BJ (cell line): Measurements from ENCODE around the gene CHID1. TPM values are rescaled to one million over a fixed set of nuclear protein-coding genes. Genes with fewer than 3 reads are reported as not detected.

Experiments
- CTCF ChIA-PET: fragments of 350-600 bp; formaldehyde crosslinking; extraction: SDS; loops from one replicate; lab custom pipeline; 2021; ENCODE audit warnings: antibody characterized with exemption, inconsistent platforms; lab: Yijun Ruan, JAX
- POLR2A ChIA-PET: fragments of 300-600 bp; sonication (Branson Sonifier 250); formaldehyde crosslinking; extraction: SDS; loops from one replicate; lab custom pipeline; 2021; ENCODE audit warnings: antibody characterized with exemption; lab: Charles Lee
- DNase-seq: peaks from one replicate; pipeline ENCODE4 v3.0.0-alpha.2; 2011; ENCODE audit warnings: low read depth
- H3K27me3 ChIP-seq: 2 replicates; pipeline ENCODE4 v1.6.0; 2011; ENCODE audit warnings: low read length; ENCODE audit not compliant: control insufficient read depth, insufficient read depth
- H3K36me3 ChIP-seq: 2 replicates; pipeline ENCODE4 v1.5.1; 2011; ENCODE audit warnings: low read length; ENCODE audit not compliant: control insufficient read depth, insufficient read depth
- H3K4me3 ChIP-seq: 2 replicates; pipeline ENCODE4 v1.5.1; 2011; ENCODE audit warnings: low read depth, mild to moderate bottlenecking, control low read depth, low read length
- polyA plus RNA-seq: library from polyadenylated mRNA; depleted of rRNA; stranded (reverse); fragments of >200 nt; gene quantifications from 2 replicates; pipeline ENCODE4 v1.2.3, GENCODE V29; 2011
- TF ChIP-seq, protein P1 (sequence below): IDR thresholded peaks from 2 replicates; pipeline ENCODE4 v1.5.1; 2011; ENCODE audit warnings: low read depth, mild to moderate bottlenecking, control low read depth, inconsistent platforms, low read length, moderate library complexity; ENCODE audit not compliant: insufficient read depth

The CHID1 gene
- polyA plus RNA-seq, 1 experiment = 178 TPM

GRCh38 chr11:831961-832528 lies 78.6 kb downstream of the CHID1 start:
- TF ChIP-seq, protein P1, sequence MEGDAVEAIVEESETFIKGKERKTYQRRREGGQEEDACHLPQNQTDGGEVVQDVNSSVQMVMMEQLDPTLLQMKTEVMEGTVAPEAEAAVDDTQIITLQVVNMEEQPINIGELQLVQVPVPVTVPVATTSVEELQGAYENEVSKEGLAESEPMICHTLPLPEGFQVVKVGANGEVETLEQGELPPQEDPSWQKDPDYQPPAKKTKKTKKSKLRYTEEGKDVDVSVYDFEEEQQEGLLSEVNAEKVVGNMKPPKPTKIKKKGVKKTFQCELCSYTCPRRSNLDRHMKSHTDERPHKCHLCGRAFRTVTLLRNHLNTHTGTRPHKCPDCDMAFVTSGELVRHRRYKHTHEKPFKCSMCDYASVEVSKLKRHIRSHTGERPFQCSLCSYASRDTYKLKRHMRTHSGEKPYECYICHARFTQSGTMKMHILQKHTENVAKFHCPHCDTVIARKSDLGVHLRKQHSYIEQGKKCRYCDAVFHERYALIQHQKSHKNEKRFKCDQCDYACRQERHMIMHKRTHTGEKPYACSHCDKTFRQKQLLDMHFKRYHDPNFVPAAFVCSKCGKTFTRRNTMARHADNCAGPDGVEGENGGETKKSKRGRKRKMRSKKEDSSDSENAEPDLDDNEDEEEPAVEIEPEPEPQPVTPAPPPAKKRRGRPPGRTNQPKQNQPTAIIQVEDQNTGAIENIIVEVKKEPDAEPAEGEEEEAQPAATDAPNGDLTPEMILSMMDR = no peak
- H3K4me3 ChIP-seq = peak overlapping the region; percentile 53
- no peak for DNase-seq
- POLR2A ChIA-PET = interaction anchor here (1.1 to 3.1 kb wide), 3 partner anchors 11 to 13 kb away, joined by 4 to 15 read pairs (median 6); partner anchors contain the start of genes PNPLA2 and TSPAN4
- peaks cover 9% of the 10 kb centered on the region for H3K36me3 ChIP-seq
- CTCF ChIA-PET = interaction anchor here (0.5 to 2.0 kb wide), 4 partner anchors 9 to 168 kb away, joined by 4 to 8 read pairs (median 4); partner anchors contain the start of gene PNPLA2
- no peaks in the 10 kb centered on the region for H3K27me3 ChIP-seq

- no peak for DNase-seq
- CTCF ChIA-PET = interaction anchor here (0.5 to 2.5 kb wide), 4 partner anchors 9 to 220 kb away, joined by 4 to 8 read pairs (median 6); partner anchors contain the start of gene PNPLA2
- Histone ChIP-seq H3K27me3 (no peaks in the 10 kb centered on the region), H3K4me3 (no peak overlapping the region), H3K36me3 (peaks cover 3% of the 10 kb centered on the region)
- TF ChIP-seq, protein P1 = no peak
- POLR2A ChIA-PET = no interaction called here
Observed at GRCh38 chr11:831118-831864, 79.3 kb downstream of the CHID1 start.

GRCh38 chr11:830295-831117 lies 80.1 kb downstream of the CHID1 start:
- TF ChIP-seq, protein P1 = no peak
- Histone ChIP-seq H3K36me3 (peaks cover 3% of the 10 kb centered on the region; the same call in 1 of the 2 replicates), H3K27me3 (no peaks in the 10 kb centered on the region), H3K4me3 (peak overlapping the region; percentile 30)
- ChIA-PET CTCF (interaction anchor here (0.7 to 2.5 kb wide), 4 partner anchors 10 to 221 kb away, joined by 3 to 8 read pairs (median 6); partner anchors contain the start of gene PNPLA2), POLR2A (interaction anchor here (1.0 kb wide), 1 partner anchor 12 kb away, joined by 11 read pairs; the partner anchor contains the start of gene PNPLA2)
- no peak for DNase-seq

DNA sequence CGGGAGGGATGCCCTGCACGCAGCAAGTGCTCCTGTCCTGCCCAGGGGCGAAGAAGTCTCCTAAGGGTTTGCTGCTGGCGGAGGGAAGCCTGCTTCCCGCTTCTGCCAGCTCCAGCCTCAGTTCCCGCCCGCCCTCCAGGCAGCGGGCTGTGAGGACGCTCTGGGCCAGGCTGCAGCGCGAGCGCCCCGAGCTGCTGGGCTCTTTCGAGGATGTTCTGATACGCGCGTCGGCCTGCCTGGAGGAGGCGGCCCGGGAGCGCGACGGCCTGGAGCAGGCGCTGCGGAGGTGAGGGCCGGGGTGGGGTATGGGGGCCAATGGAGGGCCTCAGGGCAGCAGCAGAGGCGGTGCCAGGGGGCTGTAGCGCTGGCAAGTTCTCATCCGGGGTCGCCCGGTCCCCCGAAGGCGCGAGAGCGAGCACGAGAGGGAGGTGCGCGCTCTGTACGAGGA lies 80.7 kb downstream of the CHID1 start:
- TF ChIP-seq, protein P1 = no peak
- Histone ChIP-seq H3K4me3 (peak overlapping the region; percentile 23), H3K27me3 (no peaks in the 10 kb centered on the region), H3K36me3 (peaks cover 8% of the 10 kb centered on the region)
- ChIA-PET POLR2A (interaction anchor here (0.5 to 1.0 kb wide), 2 partner anchors 11 to 15 kb away, joined by 11 to 13 read pairs; partner anchors contain the start of gene PNPLA2), CTCF (interaction anchor here (0.7 to 2.5 kb wide), 3 partner anchors 8 to 11 kb away, joined by 3 to 8 read pairs (median 3); partner anchors contain the start of gene PNPLA2)
- no peak for DNase-seq
